NCI-H2081 treated with DMSO at 0.1 percent for 48 hours (cell line): ENCODE measurements around the gene SUPT3H.
"Not testable (repeated sequence)": the region's sequence is repeated elsewhere in the genome, so short reads cannot be mapped to it uniquely, and the experiment has no call there.

Source experiments
- DNase-seq: peaks from one replicate; lab custom pipeline; 2025; lab: John Stamatoyannopoulos, UW

Gene SUPT3H

DNA sequence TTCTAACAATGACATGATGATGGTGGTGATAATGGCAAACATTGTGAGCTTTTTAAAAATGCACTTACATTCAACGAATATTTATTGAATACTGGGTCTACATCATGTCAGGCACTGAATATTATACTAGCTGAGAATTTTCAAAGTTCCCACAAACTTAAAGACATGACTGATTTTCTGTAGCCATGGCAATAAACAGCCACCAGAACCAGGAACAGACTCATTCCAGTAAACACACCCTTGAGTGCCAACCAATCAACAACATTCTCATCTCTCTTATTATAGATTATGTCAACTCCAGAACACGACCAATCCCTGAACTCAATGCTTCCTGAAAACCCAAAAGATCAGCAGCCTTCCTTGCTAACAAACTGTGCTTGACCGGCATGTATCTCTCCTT, 262.0 kb downstream of the SUPT3H start:
- DNase-seq, result no peak

- no peak for DNase-seq
Observed at GRCh38 chr6:45112711-45113110, 265.0 kb downstream of the SUPT3H start.

GRCh38 chr6:45109551-45109950, 268.2 kb downstream of the SUPT3H start:
- DNase-seq, result no peak

- DNase-seq, result no peak
Observed at GRCh38 chr6:45105170-45105820, 272.4 kb downstream of the SUPT3H start.

- no peak for DNase-seq
Observed at GRCh38 chr6:45104429-45104828, 273.3 kb downstream of the SUPT3H start.

DNA sequence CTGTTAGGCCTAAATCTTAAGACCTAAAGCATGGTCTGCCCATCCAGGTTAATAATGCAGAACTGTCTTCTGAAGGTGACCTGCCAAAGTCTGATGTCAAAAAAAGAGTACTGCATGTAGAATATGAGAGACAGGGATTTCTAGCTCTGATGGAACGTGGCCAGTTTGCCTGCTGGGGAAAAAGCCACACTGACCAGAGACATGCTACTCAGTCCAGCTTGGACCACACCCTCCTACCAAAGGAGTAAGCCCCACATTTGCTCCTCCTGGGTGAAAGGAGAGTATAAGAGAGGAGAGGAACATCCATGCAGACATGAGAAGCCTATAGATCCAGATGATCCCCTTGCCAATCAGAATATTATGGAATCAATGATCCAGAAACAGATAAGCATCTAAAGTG, 279.5 kb downstream of the SUPT3H start:
- no peak for DNase-seq

DNA sequence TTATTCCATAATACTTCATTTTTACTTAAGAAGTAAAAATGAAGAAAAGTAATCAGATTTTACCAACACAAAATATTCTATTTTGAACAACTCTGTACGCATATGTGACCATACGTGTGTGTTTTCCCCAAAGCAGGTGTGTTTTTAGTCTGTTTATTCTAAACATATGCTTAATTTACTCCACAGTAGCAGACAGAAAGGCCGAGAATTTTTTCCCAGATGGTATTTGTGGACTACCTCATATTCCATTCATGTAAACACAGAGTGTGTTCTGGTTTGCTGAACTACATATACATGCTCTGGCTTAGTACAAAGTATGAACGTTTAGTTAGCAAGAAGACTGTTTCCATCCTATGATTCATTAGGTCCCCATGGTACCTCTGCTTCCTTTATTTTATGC, 282.9 kb downstream of the SUPT3H start:
- DNase-seq, result no peak

DNA sequence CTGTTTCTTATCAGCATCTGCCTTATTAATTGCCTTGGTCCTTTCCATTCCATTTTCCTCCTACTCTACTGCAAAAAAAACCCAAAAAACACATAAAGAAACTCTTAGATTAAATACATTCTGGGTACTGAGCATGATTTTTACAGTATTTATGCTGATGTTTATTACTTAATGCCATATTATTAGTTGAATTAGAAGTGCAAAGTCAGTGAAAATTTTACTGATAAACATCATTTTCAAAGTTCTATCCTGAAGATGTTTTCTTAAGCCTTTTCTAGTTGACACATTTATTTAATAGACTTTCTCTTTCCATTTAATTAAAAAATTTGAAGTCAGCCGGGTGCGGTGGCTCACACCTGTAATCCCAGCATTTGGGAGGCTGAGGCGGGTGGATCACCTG, 285.6 kb downstream of the SUPT3H start:
- DNase-seq, result no peak

DNA sequence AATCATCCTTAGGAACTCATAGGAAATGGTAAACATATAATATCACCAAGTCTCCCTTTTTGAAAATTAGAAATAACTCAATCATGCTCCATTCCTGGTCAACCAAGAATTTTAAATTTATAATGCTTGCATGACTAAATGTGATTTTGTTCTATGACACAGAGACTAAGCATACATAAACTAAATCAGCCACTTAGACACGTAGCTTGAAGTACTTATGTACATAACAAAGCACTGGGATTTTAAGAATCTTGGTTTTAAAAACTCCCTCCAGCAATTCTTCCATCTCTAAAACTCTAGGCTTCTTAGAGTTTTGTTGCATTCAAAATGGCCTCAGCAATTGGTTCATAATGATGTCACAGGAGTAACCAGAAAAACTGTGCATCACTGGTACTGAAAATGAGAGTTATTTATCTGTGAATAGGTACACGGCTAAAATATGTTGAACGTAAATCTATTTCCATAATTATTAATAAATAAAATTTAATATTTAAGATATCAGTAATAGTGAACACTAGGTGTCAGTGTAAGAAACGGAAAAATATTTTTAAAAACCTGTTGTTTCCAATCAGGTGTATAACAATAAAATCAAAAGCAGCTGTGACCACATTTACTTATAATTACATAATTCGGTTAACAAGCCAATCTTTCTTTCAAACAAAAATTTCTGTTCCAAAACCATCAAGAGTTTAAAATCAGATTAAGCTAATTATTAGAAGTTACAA, 291.2 kb downstream of the SUPT3H start:
- no peak for DNase-seq

DNA sequence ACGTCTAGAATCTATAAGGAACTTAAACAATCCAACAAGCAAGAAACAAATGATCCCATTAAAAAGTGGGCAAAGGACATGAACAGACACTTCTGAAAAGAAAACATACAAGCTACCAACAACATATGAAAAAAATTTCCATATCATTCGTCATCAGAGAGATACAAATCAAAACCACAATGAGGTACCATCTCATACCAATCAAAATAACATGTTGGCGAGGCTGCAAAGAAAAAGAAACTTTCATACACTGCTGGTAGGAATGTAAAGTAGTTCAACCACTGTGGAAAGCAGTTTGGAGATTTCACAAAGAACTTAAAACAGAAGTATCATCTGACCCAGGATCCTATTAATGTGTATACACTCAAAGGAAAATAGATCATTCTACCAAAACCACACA, 293.5 kb downstream of the SUPT3H start:
- DNase-seq, result no peak

GRCh38 chr6:45082091-45082490, 295.6 kb downstream of the SUPT3H start:
- DNase-seq, result no peak

DNA sequence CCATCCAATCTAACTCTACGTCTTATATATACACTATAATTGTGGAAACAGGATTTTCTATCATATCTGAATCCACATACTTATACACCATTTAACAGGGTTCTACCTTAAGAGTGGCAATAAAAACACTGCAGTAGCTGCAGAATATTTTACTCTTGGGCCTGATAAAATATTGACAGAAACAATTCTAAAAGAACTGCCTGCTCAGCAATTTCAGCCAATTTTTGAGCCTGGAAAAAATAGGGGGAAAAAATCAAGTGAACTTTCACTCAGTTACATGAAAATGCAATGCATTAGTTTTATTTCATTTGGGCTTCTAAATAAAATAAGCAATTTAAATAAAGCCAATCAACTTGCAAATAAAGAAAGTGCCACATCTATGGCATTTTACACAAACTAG, 296.1 kb downstream of the SUPT3H start:
- no peak for DNase-seq

DNA sequence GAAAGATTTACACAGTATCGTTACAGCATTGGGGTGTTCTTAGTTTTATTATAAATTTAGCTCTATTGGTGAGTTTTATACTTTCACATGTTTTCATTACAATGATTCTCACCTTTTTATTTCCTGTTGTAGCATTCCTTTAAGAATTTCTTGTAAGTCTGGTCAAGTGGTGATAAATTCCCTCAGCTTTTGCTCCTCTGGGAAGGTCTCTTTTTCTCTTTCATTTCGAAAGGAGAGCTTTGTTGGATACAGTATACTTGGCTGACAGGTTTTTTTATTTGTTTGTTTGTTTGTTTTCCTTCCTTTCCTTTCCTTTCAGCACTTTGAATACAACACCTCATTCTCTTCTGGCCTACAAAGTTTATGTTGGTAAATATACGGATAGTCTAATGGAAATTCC, 299.3 kb downstream of the SUPT3H start:
- no peak for DNase-seq

- no peak for DNase-seq
Observed at GRCh38 chr6:45076217-45076930, 301.4 kb downstream of the SUPT3H start.

DNA sequence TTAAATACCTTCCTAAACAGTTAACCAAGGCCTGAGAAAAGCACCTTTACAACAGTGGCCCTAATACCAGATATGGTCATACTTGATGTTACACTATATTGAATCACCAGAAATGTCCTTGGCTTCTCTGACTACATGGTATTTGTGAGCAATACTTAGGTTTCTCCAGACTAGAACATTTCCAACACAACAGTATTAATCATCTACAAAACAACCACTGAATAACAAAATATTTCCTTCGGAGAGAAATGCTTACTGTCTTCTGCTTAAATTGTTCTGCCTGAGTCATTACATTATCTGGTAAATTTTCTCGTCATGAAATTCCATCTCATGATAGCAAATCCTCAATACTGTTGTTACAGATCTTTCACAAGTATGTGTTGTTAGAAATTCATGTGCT, 302.5 kb downstream of the SUPT3H start:
- no peak for DNase-seq

DNA sequence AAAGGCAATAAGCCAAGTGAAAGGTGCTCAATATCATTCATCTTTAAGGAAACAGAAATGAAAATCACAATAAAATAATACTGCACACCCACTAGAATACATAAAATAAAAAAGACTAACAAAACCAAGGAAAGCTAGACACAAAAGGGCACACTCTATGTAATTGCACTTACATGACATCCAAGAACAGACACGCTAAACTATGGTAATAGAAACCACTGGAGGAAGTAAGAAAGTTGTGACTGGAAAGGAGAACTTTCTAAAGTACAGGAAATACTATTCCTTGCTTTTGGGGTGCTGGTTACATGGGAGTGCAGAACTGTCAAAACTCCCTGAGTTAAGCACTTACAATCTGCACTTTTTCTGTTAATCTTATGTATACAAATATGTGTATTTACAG, 303.3 kb downstream of the SUPT3H start:
- DNase-seq, result no peak

GRCh38 chr6:45073771-45074170, 304.0 kb downstream of the SUPT3H start:
- DNase-seq, result no peak

- no peak for DNase-seq
Observed at GRCh38 chr6:45072673-45073072, 305.1 kb downstream of the SUPT3H start.

DNA sequence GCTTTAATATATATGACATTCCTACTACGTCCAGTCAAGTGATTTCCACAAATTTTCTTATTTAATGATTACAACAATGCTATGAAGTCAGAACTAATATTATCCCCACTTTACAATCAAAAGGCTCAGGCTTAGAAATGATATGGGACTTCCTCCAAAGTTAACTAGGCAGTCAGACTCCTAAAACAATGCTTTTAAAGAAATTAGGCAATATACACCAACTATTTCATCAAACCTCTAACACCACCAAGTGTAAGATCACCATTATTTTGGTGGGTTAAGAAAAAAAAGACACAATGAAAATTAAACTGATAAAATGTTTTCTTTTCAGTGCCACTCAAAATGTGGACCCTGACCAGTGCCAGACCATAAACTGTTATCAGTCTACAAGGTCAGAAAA, 305.7 kb downstream of the SUPT3H start:
- no peak for DNase-seq

DNA sequence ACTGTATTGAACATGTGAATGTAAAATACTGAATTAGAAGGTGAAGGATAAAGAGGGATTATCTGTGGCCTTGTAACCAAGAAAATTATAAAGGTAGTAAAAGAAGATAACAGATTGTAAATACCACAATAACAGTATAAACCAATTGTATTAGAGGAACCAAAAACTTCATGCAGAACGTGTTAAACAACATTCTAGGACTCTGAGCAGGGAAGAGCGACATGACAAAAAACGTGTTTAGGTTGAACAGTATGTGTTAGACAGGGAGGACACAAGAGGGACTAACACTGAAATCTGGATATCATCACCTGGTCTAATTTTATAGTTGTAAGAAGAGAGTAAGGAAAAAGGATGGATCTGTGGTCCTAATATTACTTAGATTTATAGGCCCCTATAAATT, 308.6 kb downstream of the SUPT3H start:
- no peak for DNase-seq

GRCh38 chr6:45067446-45067845, 310.3 kb downstream of the SUPT3H start:
- DNase-seq, result not testable (repeated sequence)

- DNase-seq, result not testable (repeated sequence)
Observed at GRCh38 chr6:45062659-45063058, 315.1 kb downstream of the SUPT3H start.

DNA sequence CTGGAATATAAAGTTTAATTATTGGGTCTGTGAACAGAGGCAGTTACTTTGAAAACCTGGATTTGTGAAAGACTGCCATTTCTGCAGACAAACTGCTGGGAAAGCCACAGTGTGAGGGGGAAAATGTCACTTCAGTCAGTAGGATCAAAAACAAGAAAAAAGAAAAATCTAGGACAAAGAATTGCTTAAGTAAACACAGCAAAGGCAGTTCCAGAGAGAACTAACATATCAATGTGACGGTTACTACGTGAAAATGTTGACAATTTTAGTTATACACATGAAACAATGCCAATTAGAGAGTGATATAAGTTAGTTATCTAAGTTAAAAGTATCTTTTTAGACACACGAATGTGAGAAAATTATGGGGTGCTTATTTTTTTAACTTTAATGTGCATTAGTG, 320.0 kb downstream of the SUPT3H start:
- no peak for DNase-seq
